ENCODE results near the gene WBP2NL. TPM values are rescaled to one million over a fixed set of nuclear protein-coding genes. Genes with fewer than 3 reads are reported as not detected.
"Not testable (repeated sequence)": the region's sequence is repeated elsewhere in the genome, so short reads cannot be mapped to it uniquely, and the experiment has no call there.

The WBP2NL gene
- polyA plus RNA-seq, 1 donor from 2014 or later, result 1.3 TPM

DNA sequence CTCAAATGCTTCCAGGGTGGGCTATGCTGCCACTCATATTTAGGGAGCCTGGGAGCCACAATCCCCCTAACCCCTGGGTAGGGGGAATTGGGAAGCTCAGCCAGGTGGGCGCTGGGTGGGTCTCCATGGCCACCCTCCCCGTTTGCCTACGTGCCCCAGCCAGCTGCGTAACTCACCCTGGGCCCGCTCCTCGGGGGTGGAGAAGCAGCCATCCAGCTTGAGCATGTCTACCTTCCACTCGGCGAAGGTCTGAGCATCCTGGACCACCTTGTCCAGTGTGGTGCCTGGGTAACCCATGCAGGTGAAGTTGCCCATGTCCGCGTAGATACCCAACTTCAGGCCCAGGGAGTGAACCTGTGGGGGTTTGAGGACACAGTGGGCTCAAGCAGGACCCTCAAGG is 68.3 kb downstream of the WBP2NL start:
- Mint-ChIP-seq H3K9me3 (no peaks in the 10 kb centered on the region), H3K4me1 (peaks cover 6 to 13% (median 11%) of the 10 kb centered on the region in 3 donors), H3K4me3 (no peak overlapping the region), H3K27me3 (no peaks in the 10 kb centered on the region), H3K36me3 (peaks cover 10% of the 10 kb centered on the region), H3K27ac (no peak overlapping the region)

DNA sequence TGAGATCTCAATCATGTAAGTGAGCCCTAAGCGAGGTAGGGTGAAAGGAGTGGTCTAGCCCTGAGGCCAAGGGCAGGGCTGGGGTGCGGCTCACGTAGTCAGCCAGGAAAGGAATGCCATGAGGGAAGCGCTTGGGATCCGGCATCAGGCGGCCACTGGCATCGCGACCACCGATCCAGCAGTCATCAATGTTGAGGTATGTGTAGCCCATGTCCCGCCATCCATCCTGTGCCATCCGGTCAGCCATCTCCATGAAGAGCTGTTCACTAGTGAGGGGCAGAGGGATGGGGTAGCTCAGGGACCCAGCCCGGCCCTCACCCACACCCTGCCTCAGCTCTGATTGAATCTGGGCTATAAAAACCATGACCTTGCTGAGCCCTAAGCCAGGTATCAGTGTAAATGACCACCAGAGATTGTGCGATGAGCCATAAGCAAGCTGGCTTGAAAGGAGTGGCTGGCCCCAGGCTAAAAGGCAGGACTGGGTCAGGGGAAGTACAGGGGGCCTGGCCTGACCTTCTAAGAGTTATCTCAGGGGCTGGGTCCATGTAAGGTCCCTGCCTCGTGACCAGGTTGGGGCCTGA is 69.2 kb downstream of the WBP2NL start:
- peaks cover 8% of the 10 kb centered on the region for H3K36me3 Mint-ChIP-seq
- H3K27ac Mint-ChIP-seq, result peak overlapping the region in 1 of 3 donors; percentile 67
- peaks cover 6 to 13% (median 11%) of the 10 kb centered on the region in 3 donors for H3K4me1 Mint-ChIP-seq
- no peak overlapping the region for H3K4me3 Mint-ChIP-seq
- H3K9me3 Mint-ChIP-seq, result no peaks in the 10 kb centered on the region
- no peaks in the 10 kb centered on the region for H3K27me3 Mint-ChIP-seq

DNA sequence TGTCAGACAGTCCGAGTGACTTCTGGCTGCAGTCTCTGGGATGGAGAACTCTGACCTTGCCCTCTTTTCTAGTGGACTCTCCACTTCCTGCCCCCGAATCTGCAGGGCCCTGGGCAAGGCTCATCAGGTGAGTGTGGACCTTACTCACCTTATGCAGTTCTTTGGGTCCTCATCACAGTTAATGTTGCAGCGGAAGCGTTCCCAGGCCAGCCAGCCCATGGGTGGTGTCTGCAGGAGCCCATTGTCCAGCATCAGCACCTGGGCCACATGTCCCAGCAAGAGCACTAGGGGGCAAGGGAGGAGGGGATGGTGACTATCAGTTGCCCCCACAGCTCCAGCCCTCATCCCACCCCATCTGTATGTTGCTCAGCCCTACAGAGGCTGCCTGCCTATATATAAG is 69.7 kb downstream of the WBP2NL start:
- H3K27me3 Mint-ChIP-seq, result no peaks in the 10 kb centered on the region
- peaks cover 8% of the 10 kb centered on the region for H3K36me3 Mint-ChIP-seq
- peak overlapping the region in 1 of 4 donors; percentile 40 for H3K4me3 Mint-ChIP-seq
- H3K9me3 Mint-ChIP-seq, result no peaks in the 10 kb centered on the region
- H3K27ac Mint-ChIP-seq, result peak overlapping the region in 1 of 3 donors; percentile 19
- peaks cover 8 to 15% (median 11%) of the 10 kb centered on the region in 3 donors for H3K4me1 Mint-ChIP-seq

GRCh38 chr22:42069801-42070516 is 71.4 kb downstream of the WBP2NL start:
- Mint-ChIP-seq H3K4me1 (peaks cover 10 to 20% (median 11%) of the 10 kb centered on the region in 3 donors), H3K27me3 (no peaks in the 10 kb centered on the region), H3K4me3 (peak overlapping the region; percentile 92 to 99 (median 96)), H3K27ac (peak overlapping the region; percentile 73 to 90 (median 83)), H3K9me3 (no peaks in the 10 kb centered on the region), H3K36me3 (peaks cover 7% of the 10 kb centered on the region)

DNA sequence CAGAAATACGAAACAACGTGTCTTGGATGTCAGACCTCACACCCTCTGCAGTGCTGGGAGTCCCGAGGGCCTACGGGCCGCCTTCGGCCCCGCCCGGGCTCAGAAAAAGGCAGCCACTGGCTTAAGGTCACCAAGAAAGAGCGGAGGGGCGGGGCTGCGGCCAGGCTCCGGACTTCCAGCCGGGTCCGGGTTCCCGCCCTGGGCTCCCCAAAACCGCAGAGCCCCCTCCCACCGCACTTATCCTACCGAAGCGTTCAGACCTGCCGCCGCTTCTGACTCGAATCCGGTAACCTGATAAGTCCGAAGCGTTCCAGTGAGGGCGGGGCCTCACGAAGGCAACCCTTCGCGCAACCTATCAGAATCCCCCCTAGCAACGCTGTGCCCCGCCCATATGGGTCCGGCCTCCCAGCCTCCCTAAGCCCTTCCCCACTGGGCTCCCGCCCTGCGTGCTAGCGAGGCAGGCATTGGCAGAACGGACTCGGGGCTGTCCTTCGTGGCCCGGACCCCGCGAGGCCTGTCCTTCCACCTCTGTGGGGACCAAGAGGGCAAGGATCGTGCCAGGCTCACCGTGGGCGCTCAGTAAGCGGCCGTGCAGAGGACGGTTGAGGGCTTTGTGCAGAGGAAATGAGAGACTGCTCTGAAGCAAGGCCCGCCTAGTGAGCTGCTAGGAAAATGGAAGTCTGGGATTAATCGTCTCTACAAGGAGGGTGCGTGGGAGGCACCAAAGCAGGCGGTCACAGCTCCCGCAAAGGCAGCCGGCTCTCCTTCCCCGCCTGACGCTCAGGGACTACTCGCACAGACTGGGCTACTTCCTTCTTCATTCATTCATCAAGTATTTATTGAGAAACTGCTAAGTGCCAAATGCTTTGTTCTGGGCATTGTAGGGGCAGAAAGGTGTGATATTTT is 72.2 kb downstream of the WBP2NL start, which contains the start of gene NAGA:
NAGA (minus strand) TSS at position 296 of the 906 bp plus-strand sequence. CDS start 515 bp downstream, outside the sequence.
- H3K4me3 Mint-ChIP-seq, result peak within 1 kb of the TSS; percentile 92 to 99 (median 96)
- H3K27ac Mint-ChIP-seq, result peak within 1 kb of the TSS; percentile 73 to 90 (median 83)
- no peaks in the 10 kb centered on the region for H3K9me3 Mint-ChIP-seq
- no peaks in the 10 kb centered on the region for H3K27me3 Mint-ChIP-seq
- peaks cover 2% of the 10 kb centered on the region for H3K36me3 Mint-ChIP-seq
- H3K4me1 Mint-ChIP-seq, result peaks cover 10 to 22% (median 11%) of the 10 kb centered on the region in 3 donors

DNA sequence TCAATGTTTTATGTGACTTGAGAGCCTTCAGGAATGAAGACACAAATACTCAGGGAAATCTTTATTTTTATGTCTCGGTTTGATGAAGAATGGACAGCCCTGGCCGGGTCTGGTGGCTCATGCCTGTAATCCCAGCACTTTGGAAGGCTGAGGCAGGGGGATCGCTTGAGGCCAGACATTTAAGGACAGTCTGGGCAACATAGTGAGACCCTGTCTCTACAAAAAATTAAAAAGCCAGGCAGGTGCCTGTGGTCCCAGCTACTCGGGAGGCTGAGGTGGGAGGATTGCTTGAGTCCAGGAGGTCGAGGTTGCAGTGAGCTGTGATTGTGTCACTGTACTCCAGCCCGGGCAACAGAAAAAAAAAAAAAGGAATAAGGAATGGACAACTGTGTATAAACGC is 72.9 kb downstream of the WBP2NL start:
- not testable (repeated sequence) for H3K36me3 Mint-ChIP-seq, H3K9me3 Mint-ChIP-seq, H3K27me3 Mint-ChIP-seq
- Mint-ChIP-seq H3K27ac (peak overlapping the region; percentile 27 to 83 (median 73)), H3K4me3 (peak overlapping the region; percentile 92 to 99 (median 96)), H3K4me1 (peaks cover 10 to 22% (median 11%) of the 10 kb centered on the region in 3 donors)

DNA sequence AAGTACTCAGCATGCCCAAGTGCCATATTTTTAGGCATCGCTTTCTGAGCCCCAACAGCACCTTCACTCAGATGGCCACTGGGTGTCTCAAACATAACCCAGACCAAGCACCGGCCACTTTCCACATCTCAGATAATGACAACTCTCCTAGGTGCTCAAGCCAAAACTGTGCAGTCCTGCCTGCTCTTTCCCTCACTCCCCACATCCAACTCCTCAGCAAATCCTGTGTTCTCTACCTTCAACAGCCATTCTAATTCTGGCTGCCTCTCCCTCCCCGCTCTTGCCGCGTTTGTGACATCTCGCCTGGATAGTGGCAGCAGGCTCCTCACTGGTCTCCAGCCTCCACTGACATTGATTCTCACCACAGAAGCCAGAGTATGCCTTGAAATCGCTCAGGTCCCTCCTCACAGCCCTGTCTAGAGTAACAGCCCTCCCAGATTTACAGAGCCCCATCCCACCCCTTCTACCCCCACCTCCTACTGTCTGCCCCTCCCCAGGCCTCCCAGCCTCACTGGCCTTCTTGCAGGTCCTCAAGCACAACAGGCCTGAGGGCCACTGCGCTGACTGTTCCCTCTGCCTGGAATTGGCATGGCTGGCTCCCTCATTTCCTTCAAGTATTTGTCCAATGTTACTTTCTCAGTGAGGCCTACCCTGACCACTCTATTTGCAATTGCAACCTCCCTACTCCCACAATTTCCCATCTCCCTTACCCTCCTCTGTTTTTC is 74.2 kb downstream of the WBP2NL start:
- peaks cover 8 to 22% (median 11%) of the 10 kb centered on the region in 3 donors for H3K4me1 Mint-ChIP-seq
- no peaks in the 10 kb centered on the region for H3K9me3 Mint-ChIP-seq

GRCh38 chr22:42073621-42074041 is 75.0 kb downstream of the WBP2NL start:
- Mint-ChIP-seq H3K27me3 (no peaks in the 10 kb centered on the region), H3K9me3 (no peaks in the 10 kb centered on the region), H3K4me3 (peak overlapping the region; percentile 56 to 93 (median 74)), H3K27ac (peak overlapping the region in 2 of 3 donors; percentile 53 to 92), H3K4me1 (peaks cover 8 to 23% (median 11%) of the 10 kb centered on the region in 3 donors), H3K36me3 (no peaks in the 10 kb centered on the region)

More for the DNA sequence above, 74.2 kb downstream of the WBP2NL start:
- peak overlapping the region; percentile 3 to 93 (median 62) for H3K4me3 Mint-ChIP-seq
- no peaks in the 10 kb centered on the region for H3K27me3 Mint-ChIP-seq
- H3K27ac Mint-ChIP-seq, result peak overlapping the region in 2 of 3 donors; percentile 53 to 92
- no peaks in the 10 kb centered on the region for H3K36me3 Mint-ChIP-seq

DNA sequence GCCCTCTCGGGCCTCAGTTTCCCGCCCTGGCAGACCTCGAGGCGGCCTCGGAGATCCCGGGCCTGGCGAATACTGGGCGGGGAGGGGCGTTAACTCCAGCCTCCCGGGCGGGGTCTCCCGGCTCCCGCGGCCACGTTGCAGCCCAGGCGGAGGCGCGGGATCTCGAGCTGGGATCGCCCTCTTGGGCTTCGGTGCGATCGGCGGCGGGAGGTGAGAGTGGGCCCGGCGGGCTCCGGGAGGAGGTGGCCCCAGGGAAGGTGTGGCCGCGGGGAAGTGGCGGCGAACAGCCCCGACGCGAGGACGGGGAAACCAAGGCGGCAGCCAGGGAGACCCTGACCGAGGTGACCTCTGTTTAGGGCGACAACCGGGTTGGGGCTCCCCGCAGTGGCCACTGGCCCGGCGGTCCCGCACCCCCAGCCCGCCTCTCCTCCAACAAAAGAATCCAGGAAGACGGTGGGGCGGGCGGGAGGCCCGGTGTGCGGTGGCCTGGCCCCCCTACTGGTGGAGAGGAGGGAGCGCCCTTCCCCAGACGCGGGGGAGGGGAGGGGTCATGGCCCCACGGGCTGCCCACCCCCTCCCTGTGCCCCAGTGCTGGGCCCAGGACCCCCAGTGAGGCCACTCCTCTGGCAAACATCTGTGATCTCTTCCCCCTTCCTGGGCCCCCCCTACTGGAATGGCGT is 75.7 kb downstream of the WBP2NL start, which contains the start of gene PHETA2:
PHETA2 (plus strand) TSS at position 117 of the 680 bp plus-strand sequence. CDS start 3,046 bp downstream, outside the sequence.
- Mint-ChIP-seq H3K36me3 (no peaks in the 10 kb centered on the region), H3K4me3 (peak within 1 kb of the TSS; percentile 56 to 93 (median 74)), H3K4me1 (peaks cover 11 to 28% (median 16%) of the 10 kb centered on the region in 3 donors), H3K9me3 (no peaks in the 10 kb centered on the region), H3K27ac (peak within 1 kb of the TSS; percentile 53 to 92 (median 76)), H3K27me3 (no peaks in the 10 kb centered on the region)

DNA sequence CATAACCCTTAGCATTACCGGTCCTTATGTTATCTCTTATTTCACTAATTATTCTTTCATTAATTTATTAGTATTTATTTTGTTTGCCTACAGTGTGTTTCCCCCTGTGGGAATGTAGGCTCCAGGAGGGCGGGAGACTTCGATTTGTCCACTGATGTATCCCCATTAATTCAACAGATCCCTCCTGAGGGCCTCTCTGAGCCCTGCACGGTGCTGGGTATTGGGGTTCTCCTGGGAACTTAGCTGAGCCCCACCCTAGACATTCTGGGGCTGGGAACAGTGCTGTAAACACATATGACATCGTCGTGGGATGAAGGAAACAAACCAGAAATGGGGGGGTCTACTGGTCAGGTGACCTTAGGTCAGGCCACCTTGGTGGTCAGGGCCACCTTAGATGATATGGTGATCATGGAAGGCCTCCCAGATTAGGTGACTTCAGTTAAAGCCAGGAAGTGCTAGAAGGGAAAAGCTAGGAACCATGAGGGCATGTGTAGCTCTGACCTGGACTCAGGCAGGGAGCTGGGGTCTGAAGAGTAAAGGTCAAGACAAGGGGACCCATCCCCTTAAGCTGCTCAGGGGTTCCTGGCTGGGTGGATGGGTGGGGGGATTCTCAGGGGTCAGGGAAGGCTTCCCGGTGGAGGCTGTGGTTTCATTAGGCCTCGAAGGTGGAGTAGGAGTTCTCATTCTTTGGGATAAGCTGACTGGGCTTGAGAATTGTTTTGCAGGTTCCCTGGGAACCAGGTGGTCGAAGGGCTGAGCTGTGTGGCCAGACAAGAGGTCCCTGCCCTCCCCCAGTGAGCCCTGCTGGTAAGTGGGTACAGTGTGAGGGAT is 76.5 kb downstream of the WBP2NL start:
- Mint-ChIP-seq H3K4me1 (peaks cover 14 to 27% (median 18%) of the 10 kb centered on the region in 3 donors), H3K27ac (peak overlapping the region in 1 of 3 donors; percentile 76), H3K36me3 (peaks cover under 1% of the 10 kb centered on the region), H3K27me3 (no peaks in the 10 kb centered on the region), H3K9me3 (no peaks in the 10 kb centered on the region), H3K4me3 (peak overlapping the region; percentile 52 to 81 (median 60))

GRCh38 chr22:42076764-42077485 is 78.3 kb downstream of the WBP2NL start:
- Mint-ChIP-seq H3K4me1 (peaks cover 9 to 26% (median 16%) of the 10 kb centered on the region in 3 donors), H3K27me3 (no peaks in the 10 kb centered on the region), H3K4me3 (peak overlapping the region in 1 of 4 donors; percentile 26), H3K9me3 (no peaks in the 10 kb centered on the region), H3K36me3 (peaks cover 3% of the 10 kb centered on the region), H3K27ac (no peak overlapping the region)

DNA sequence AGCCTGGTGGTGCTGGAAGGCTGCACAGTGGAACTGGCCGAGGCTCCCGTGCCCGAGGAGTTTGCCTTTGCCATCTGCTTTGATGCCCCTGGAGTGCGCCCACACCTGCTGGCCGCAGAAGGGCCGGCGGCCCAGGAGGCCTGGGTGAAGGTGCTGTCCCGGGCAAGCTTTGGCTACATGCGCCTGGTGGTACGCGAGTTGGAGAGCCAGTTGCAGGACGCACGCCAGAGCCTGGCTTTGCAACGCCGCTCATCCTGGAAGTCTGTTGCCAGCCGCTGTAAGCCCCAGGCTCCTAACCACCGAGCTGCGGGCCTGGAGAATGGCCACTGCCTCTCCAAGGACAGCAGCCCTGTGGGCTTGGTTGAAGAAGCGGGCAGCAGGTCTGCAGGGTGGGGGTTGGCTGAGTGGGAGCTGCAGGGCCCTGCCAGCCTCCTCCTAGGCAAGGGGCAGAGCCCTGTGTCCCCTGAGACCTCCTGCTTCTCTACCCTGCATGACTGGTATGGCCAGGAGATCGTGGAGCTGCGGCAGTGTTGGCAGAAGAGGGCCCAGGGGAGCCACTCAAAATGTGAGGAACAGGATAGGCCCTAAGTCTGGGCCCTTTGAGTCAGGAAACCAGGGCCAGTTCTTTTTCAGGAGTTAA is 79.0 kb downstream of the WBP2NL start:
- H3K9me3 Mint-ChIP-seq, result no peaks in the 10 kb centered on the region
- H3K27ac Mint-ChIP-seq, result peak overlapping the region in 2 of 3 donors; percentile 59 to 86
- H3K4me3 Mint-ChIP-seq, result peak overlapping the region in 1 of 4 donors; percentile 26

More for the DNA sequence above, 79.0 kb downstream of the WBP2NL start:
- H3K4me1 Mint-ChIP-seq, result peaks cover 9 to 29% (median 20%) of the 10 kb centered on the region in 3 donors
- H3K27me3 Mint-ChIP-seq, result no peaks in the 10 kb centered on the region
- peaks cover 5% of the 10 kb centered on the region for H3K36me3 Mint-ChIP-seq

Measured in IgD-negative memory B cell (primary cell).